ENCODE measurements around the gene INSC. TPM values are rescaled to one million over a fixed set of nuclear protein-coding genes. Genes with fewer than 3 reads are reported as not detected.

The INSC gene
- total RNA-seq, 4 donors from 2014 or later = not detected

DNA sequence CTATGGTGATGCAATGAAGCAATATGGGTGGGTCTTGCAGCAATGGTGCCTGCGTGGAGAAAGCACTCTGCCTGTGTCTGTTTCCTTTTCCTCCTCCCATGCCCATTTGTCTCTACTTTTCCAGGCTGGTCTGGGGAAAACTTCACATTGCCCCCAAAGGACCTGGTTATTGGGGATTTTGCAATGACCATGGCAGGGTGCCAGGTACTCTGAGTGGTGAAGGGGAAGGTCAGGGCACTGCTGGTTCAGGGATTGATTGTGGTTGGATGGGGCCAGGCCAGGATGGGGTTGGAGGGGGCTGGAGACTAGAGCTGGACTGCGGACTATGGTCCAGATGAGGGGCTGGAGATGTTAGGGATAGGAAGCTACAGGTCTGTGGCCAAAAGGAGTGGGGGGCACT lies 92.1 kb downstream of the INSC start:
- Histone ChIP-seq H3K4me1 (no peaks in the 10 kb centered on the region), H3K9me3 (no peaks in the 10 kb centered on the region), H3K27ac (no peak overlapping the region), H3K36me3 (no peaks in the 10 kb centered on the region), H3K4me3 (no peak overlapping the region), H3K27me3 (no peaks in the 10 kb centered on the region)
- TF ChIP-seq, protein P1, sequence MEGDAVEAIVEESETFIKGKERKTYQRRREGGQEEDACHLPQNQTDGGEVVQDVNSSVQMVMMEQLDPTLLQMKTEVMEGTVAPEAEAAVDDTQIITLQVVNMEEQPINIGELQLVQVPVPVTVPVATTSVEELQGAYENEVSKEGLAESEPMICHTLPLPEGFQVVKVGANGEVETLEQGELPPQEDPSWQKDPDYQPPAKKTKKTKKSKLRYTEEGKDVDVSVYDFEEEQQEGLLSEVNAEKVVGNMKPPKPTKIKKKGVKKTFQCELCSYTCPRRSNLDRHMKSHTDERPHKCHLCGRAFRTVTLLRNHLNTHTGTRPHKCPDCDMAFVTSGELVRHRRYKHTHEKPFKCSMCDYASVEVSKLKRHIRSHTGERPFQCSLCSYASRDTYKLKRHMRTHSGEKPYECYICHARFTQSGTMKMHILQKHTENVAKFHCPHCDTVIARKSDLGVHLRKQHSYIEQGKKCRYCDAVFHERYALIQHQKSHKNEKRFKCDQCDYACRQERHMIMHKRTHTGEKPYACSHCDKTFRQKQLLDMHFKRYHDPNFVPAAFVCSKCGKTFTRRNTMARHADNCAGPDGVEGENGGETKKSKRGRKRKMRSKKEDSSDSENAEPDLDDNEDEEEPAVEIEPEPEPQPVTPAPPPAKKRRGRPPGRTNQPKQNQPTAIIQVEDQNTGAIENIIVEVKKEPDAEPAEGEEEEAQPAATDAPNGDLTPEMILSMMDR (IDR thresholded peaks at IDR 0.05 in 4 of 5, conservative IDR thresholded peaks at IDR 0.05 in 1 of 5) = no peak
- TF ChIP-seq POLR2A (IDR thresholded peaks at IDR 0.05) = no peak
- intact Hi-C loops (cut with DNase I; ENCODE audit: low total_unique reads) = no loop called here
- ATAC-seq = no peak
- no peak for DNase-seq
- in situ Hi-C loops (cut with MboI; ENCODE audit: low sequenced_read_pairs in 4 of 4) = loop anchor here in 2 of 4 donors (5.0 to 10.0 kb wide), 2 partner anchors 102 to 104 kb away; no protein-coding TSS in a partner anchor

DNA sequence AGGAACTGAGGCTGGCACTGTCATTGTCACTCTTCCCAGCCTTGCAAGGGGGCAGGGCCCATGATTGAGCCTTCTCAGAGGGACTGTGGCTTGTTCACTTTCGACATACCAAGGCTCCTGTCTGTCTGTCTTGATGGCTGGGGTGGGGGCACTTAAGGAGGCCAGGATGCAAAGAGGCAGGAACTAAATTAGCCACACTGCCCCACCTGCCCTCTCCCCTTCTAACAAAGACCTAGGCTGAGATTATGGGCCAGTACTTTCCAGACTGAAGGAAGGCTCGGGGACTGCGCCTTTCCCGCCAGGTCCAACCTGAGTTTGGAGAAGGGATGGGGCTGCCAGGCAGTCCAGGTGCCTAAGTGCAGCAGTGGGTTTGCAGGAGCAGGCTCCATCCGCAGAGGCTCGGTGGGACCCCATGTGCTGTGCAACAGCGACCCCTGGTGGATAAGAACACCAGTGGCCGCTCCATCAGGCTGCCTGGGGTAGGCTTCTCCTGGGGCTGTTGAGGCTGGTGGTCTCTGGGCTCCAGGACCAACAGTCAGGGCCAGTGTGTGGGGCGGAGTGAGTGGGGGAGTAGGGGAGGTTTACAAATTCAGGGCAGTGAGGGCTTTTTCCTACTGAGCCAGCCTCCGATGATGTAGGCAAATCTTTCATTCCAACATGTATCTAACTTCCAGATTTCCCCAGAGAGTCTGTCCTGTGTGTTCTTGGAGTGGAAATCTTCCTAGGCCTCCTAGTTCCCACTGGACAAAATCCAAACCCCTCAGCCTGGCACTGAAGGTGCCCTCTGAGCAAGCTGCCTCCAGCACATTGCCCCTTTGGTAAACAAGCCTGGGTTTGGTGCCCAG lies 93.9 kb downstream of the INSC start:
- H3K27me3 ChIP-seq = no peaks in the 10 kb centered on the region
- intact Hi-C loops (cut with DNase I; ENCODE audit: low total_unique reads) = loop anchor here (1.0 kb wide), 2 partner anchors 107 to 300 kb away; no protein-coding TSS in a partner anchor
- no peaks in the 10 kb centered on the region for H3K36me3 ChIP-seq
- in situ Hi-C loops (cut with MboI; ENCODE audit: low sequenced_read_pairs in 4 of 4) = loop anchor here in 2 of 4 donors (5.0 to 10.0 kb wide), 2 partner anchors 104 to 106 kb away; no protein-coding TSS in a partner anchor
- no peak overlapping the region for H3K27ac ChIP-seq
- H3K4me1 ChIP-seq = no peaks in the 10 kb centered on the region
- no peaks in the 10 kb centered on the region for H3K9me3 ChIP-seq
- ATAC-seq = peak; percentile 56 to 68
- TF ChIP-seq, protein P1 (IDR thresholded peaks at IDR 0.05 in 4 of 5, conservative IDR thresholded peaks at IDR 0.05 in 1 of 5) = peak; percentile 71 to 91 (median 87)
- TF ChIP-seq POLR2A (IDR thresholded peaks at IDR 0.05) = no peak
- peak; percentile 38 to 39 for DNase-seq
- H3K4me3 ChIP-seq = no peak overlapping the region

DNA sequence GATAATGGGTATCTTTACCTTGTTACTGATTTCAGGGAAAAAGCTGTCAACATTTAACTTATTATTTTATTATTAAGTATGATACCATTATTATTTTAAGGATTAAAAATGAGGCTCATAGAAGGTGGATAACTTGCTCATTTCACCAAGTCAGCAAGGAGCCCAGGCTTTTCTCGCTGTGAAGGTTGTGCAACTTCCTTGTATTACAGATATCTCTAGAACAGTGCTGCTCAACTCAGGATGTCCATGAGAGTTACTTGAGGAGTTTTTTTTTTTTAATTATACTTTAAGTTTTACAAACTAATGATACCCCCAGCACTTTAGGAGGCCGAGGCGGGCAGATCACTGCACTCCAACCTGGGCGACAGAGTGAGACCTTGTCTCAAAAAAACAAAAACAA lies 98.2 kb downstream of the INSC start:
- in situ Hi-C loops (cut with MboI; ENCODE audit: low sequenced_read_pairs in 4 of 4) = loop anchor here in 2 of 4 donors (5.0 kb wide), 1 partner anchor 111 kb away; no protein-coding TSS in a partner anchor
- intact Hi-C loops (cut with DNase I; ENCODE audit: low total_unique reads) = no loop called here
- no peak overlapping the region for H3K27ac ChIP-seq
- H3K36me3 ChIP-seq = no peaks in the 10 kb centered on the region
- H3K4me3 ChIP-seq = no peak overlapping the region
- H3K9me3 ChIP-seq = no peaks in the 10 kb centered on the region
- H3K4me1 ChIP-seq = no peaks in the 10 kb centered on the region
- no peak for TF ChIP-seq POLR2A (IDR thresholded peaks at IDR 0.05)
- TF ChIP-seq, protein P1 (IDR thresholded peaks at IDR 0.05 in 4 of 5, conservative IDR thresholded peaks at IDR 0.05 in 1 of 5) = no peak
- no peak for DNase-seq
- H3K27me3 ChIP-seq = no peaks in the 10 kb centered on the region
- ATAC-seq = no peak

DNA sequence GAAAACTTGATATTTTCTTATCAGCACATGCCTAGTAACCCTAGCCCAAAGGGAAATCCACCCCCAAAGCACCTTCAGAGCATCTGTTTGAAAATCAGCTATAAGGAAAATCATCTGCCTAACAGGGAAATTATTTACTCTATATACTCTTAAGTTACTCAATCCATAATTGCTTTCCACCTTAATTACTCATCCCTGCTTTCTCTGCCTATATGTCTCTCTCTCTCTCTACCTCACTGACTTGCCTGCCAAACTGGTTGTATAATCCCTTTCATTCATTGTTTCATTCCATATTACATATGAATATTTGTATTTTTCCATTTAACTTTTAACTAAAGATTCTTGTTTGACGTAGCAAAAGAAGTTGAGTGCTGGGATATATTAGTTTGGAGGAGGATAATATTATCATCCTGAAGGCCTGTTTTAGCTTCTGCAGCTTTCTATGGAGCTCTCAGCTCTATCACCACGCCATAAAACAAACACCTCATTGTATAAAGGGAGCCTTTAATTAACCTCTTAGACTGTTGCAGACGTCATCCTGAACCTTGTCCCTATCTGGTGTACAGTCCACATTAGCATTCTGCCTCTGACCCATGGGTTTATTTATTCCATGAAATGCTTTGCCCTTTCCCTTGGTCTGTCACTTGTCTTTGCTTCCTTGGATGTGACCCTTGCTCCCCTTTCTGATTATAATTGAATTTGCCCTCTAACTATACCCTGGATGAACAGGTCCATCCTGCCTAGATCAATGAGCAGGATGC lies 98.9 kb downstream of the INSC start:
- no peaks in the 10 kb centered on the region for H3K4me1 ChIP-seq

More for the DNA sequence above, 98.9 kb downstream of the INSC start:
- in situ Hi-C loops (cut with MboI; ENCODE audit: low sequenced_read_pairs in 4 of 4) = loop anchor here in 2 of 4 donors (5.0 kb wide), 1 partner anchor 111 kb away; no protein-coding TSS in a partner anchor
- no peak overlapping the region for H3K27ac ChIP-seq
- DNase-seq (no peak), ATAC-seq (no peak)
- intact Hi-C loops (cut with DNase I; ENCODE audit: low total_unique reads) = no loop called here
- TF ChIP-seq, protein P1 (IDR thresholded peaks at IDR 0.05 in 4 of 5, conservative IDR thresholded peaks at IDR 0.05 in 1 of 5) = no peak
- TF ChIP-seq POLR2A (IDR thresholded peaks at IDR 0.05) = no peak
- H3K36me3 ChIP-seq = no peaks in the 10 kb centered on the region
- no peaks in the 10 kb centered on the region for H3K9me3 ChIP-seq
- no peak overlapping the region for H3K4me3 ChIP-seq
- H3K27me3 ChIP-seq = no peaks in the 10 kb centered on the region
